ENCODE data around the gene GTPBP4.

DNA sequence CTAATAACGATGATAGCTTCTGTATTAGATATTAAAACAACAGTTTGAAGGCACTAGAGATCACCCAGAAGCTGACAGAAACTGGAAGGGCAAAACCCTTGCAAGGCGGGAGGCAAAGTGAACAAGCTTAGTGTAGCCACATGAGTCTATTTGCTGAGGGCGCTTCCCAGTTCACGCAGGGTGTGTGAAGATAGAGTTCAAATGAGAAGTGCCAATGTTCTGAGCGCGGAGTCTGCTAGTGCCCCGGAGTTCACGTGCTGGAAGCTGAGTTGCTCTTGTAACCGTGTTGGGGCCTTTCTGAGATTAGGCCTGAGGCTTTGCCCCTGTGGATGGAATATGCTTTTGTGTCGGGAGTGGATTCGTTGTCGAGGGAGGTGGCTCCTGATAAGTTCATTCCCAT lies 16.6 kb upstream of the GTPBP4 start:
- no peak for TF ChIP-seq PKNOX1 (IDR thresholded peaks at IDR 0.05)
- no peak for TF ChIP-seq SP1 (IDR thresholded peaks at IDR 0.05)
- no peak for TF ChIP-seq BHLHE40 (IDR thresholded peaks at IDR 0.05; ENCODE audit: borderline replicate concordance)
- no peak for TF ChIP-seq SUZ12 (IDR thresholded peaks at IDR 0.05)
- TF ChIP-seq TARDBP (IDR thresholded peaks at IDR 0.05) = no peak
- no peak for TF ChIP-seq ELF4 (IDR thresholded peaks at IDR 0.05)
- no peak for TF ChIP-seq ARNT (IDR thresholded peaks at IDR 0.05)
- TF ChIP-seq ZNF384 (IDR thresholded peaks at IDR 0.05) = no peak
- no peak for TF ChIP-seq HDGF (IDR thresholded peaks at IDR 0.05; ENCODE audit: borderline replicate concordance)
- no peak for TF ChIP-seq FOXM1 (IDR thresholded peaks at IDR 0.05; ENCODE audit: borderline replicate concordance)
- TF ChIP-seq FOXA1 (IDR thresholded peaks at IDR 0.05) = no peak
- TF ChIP-seq CTBP1 (IDR thresholded peaks at IDR 0.05; ENCODE audit: borderline replicate concordance) = no peak
